SK-N-SH (cell line): ENCODE measurements around the gene CDH2. TPM values are rescaled to one million over a fixed set of nuclear protein-coding genes. Genes with fewer than 3 reads are reported as not detected.

Experiments
- CTCF ChIA-PET: fragments of 300-600, 350-600 bp; formaldehyde crosslinking; extraction: SDS; loops from one replicate; lab custom pipeline; 2021; lab: Yijun Ruan, JAX
- POLR2A ChIA-PET: fragments of 350-600 bp; sonication (Branson Sonifier 250); formaldehyde crosslinking; extraction: SDS; loops from one replicate; lab custom pipeline; 2020; ENCODE audit warnings: antibody characterized with exemption, inconsistent platforms; lab: Yijun Ruan, JAX
- DNase-seq: peaks from one replicate; pipeline ENCODE4 v3.0.0; 2012
- H2AFZ ChIP-seq: fragments of 200-600 bp; sonication (generic); 2 replicates; pipeline ENCODE4 v1.8.1; 2016; ENCODE audit warnings: antibody characterized with exemption, mild to moderate bottlenecking, low read depth
- H3F3A ChIP-seq: fragments of 200-600 bp; sonication (generic); replicated peaks from 2 replicates; pipeline ENCODE3; 2016; ENCODE audit warnings: antibody characterized with exemption, mild to moderate bottlenecking; ENCODE audit not compliant: insufficient read depth
- H3K27ac ChIP-seq, 2 experiments: fragments of 200-500 bp in 1 of 2; fragments of 200-600 bp in 1 of 2; sonication (Bioruptor generic) in 1 of 2; sonication (generic), shearing (Covaris generic) in 1 of 2; 2 replicates each; pipeline versions ENCODE4 v1.5.1 to v1.6.1; 2014 to 2016; ENCODE audit warnings: low read depth in 2 of 2, inconsistent platforms in 1 of 2, low read length in 1 of 2, mild to moderate bottlenecking in 1 of 2, mixed read lengths in 1 of 2
- H3K27me3 ChIP-seq: fragments of 200-600 bp; sonication (generic), shearing (Covaris generic); 2 replicates; pipeline ENCODE4 v1.6.1; 2016; ENCODE audit warnings: mixed run types; ENCODE audit not compliant: insufficient read depth
- H3K36me3 ChIP-seq, 2 experiments: fragments of 200-500 bp in 1 of 2; fragments of 200-600 bp in 1 of 2; sonication (Bioruptor generic) in 1 of 2; sonication (generic) in 1 of 2; replicated peaks in 1 of 2; 2 replicates each; pipeline versions ENCODE3 to v1.5.1; 2014 to 2016; ENCODE audit warnings: low read length in 1 of 2, mild to moderate bottlenecking in 1 of 2; ENCODE audit not compliant: insufficient read depth in 2 of 2, control insufficient read depth in 1 of 2
- H3K4me1 ChIP-seq, 2 experiments: fragments of 200-500 bp in 1 of 2; fragments of 200-600 bp in 1 of 2; sonication (Bioruptor generic) in 1 of 2; sonication (generic), shearing (Covaris generic) in 1 of 2; 2 replicates each; pipeline versions ENCODE4 v1.5.1 to v1.6.1; 2014 to 2016; ENCODE audit warnings: low read depth in 1 of 2, low read length in 1 of 2, mixed run types in 1 of 2; ENCODE audit not compliant: insufficient read depth in 2 of 2, control insufficient read depth in 1 of 2
- H3K4me2 ChIP-seq: fragments of 200-600 bp; sonication (generic), shearing (Covaris generic); 2 replicates; pipeline ENCODE4 v1.6.1; 2017; ENCODE audit warnings: mixed run types
- H3K4me3 ChIP-seq, 2 experiments: fragments of 200-500 bp in 1 of 2; fragments of 200-600 bp in 1 of 2; sonication (Bioruptor generic) in 1 of 2; sonication (generic), shearing (Covaris generic) in 1 of 2; 2 replicates each; pipeline versions ENCODE4 v1.5.1 to v1.8.1; 2014 to 2016; ENCODE audit warnings: low read depth in 2 of 2, inconsistent platforms in 1 of 2, low read length in 1 of 2, mild to moderate bottlenecking in 1 of 2, mixed read lengths in 1 of 2, moderate library complexity in 1 of 2
- H3K79me2 ChIP-seq: fragments of 200-600 bp; sonication (generic); 2 replicates; pipeline ENCODE4 v1.8.1; 2017; ENCODE audit warnings: mild to moderate bottlenecking; ENCODE audit not compliant: insufficient read depth
- H3K9ac ChIP-seq: fragments of 200-600 bp; sonication (generic); 2 replicates; pipeline ENCODE4 v1.6.1; 2017; ENCODE audit warnings: mixed run types
- H3K9me2 ChIP-seq: fragments of 200-600 bp; sonication (generic); 2 replicates; pipeline ENCODE4 v1.6.1; 2017; ENCODE audit warnings: mixed run types
- H3K9me3 ChIP-seq: fragments of 200-600 bp; sonication (generic); 2 replicates; pipeline ENCODE4 v1.6.1; 2017; ENCODE audit warnings: mixed run types, mild to moderate bottlenecking, moderate library complexity
- H4K20me1 ChIP-seq: fragments of 200-600 bp; sonication (generic); 2 replicates; pipeline ENCODE4 v1.6.1; 2017; ENCODE audit warnings: mild to moderate bottlenecking, mixed run types; ENCODE audit not compliant: insufficient read depth
- EZH2phosphoT487 ChIP-seq: fragments of 200-600 bp; sonication (generic); IDR thresholded peaks from 2 replicates; pipeline ENCODE4 v1.6.1; 2017; ENCODE audit warnings: low read depth, mixed run types, mild to moderate bottlenecking, antibody characterized with exemption, moderate library complexity, borderline replicate concordance
- FOXJ3 ChIP-seq: sonication (generic); formaldehyde crosslinking; IDR thresholded peaks from 2 replicates; pipeline ENCODE4 v1.5.1; 2020; ENCODE audit warnings: mild to moderate bottlenecking, missing genetic modification reagents
- FOXM1 ChIP-seq: IDR thresholded peaks from 2 replicates; pipeline ENCODE4 v1.4.0; 2012; ENCODE audit warnings: low read depth, mild to moderate bottlenecking
- GATA2 ChIP-seq: sonication (generic); formaldehyde crosslinking; IDR thresholded peaks from 2 replicates; pipeline ENCODE4 v1.5.0; 2020; ENCODE audit warnings: mild to moderate bottlenecking, missing genetic modification reagents
- MEF2A ChIP-seq: IDR thresholded peaks from 2 replicates; pipeline ENCODE4 v1.4.0; 2012; ENCODE audit warnings: low read depth, borderline replicate concordance
- MXI1 ChIP-seq: IDR thresholded peaks from 2 replicates; pipeline ENCODE4 v1.6.1; 2012; ENCODE audit warnings: mild to moderate bottlenecking, low read depth, low read length, improper control_type of control experiment
- NFIC ChIP-seq: IDR thresholded peaks from 2 replicates; pipeline ENCODE4 v1.4.0; 2012; ENCODE audit warnings: borderline replicate concordance
- POLR2AphosphoS5 ChIP-seq: IDR thresholded peaks from 2 replicates; pipeline ENCODE4 v1.6.1; 2012; ENCODE audit warnings: low read depth, low read length
- RCOR1 ChIP-seq: fragments of 150-350 bp; IDR thresholded peaks from 2 replicates; pipeline ENCODE4 v1.6.1; 2017; ENCODE audit warnings: antibody characterized with exemption, low read length
- RXRA ChIP-seq: IDR thresholded peaks from 2 replicates; pipeline ENCODE4 v1.4.0; 2012; ENCODE audit warnings: low read depth, mild to moderate bottlenecking, borderline replicate concordance
- SIN3A ChIP-seq: IDR thresholded peaks from 2 replicates; pipeline ENCODE4 v1.6.1; 2012; ENCODE audit warnings: low read depth, mild to moderate bottlenecking, low read length, moderate library complexity, borderline replicate concordance
- TCF12 ChIP-seq: IDR thresholded peaks from 2 replicates; pipeline ENCODE4 v1.4.0; 2012
- YY1 ChIP-seq: IDR thresholded peaks from 2 replicates; pipeline ENCODE4 v1.4.0; 2012; ENCODE audit warnings: low read depth, mild to moderate bottlenecking
- WGBS: methylation state at CpG from one replicate; pipeline ENCODE4 v1.1.6; 2017; ENCODE audit warnings: low lambda C conversion rate; 5-methylcytosine and 5-hydroxymethylcytosine counted together
- polyA plus RNA-seq, 3 experiments: library from polyadenylated mRNA; depleted of rRNA; stranded (reverse); fragments of >200 nt; gene quantifications; 2 replicates each; pipeline ENCODE4 v1.2.3, GENCODE V29; 2012
- TF ChIP-seq, protein P1 (sequence below): IDR thresholded peaks from 2 replicates; pipeline ENCODE4 v1.6.1; 2012; ENCODE audit warnings: mild to moderate bottlenecking, low read depth, low read length, moderate library complexity
- TF ChIP-seq, protein P2 (sequence below): IDR thresholded peaks from 2 replicates; pipeline ENCODE4; 2012
- TF ChIP-seq, protein P3 (sequence below): fragments of 150-350 bp; IDR thresholded peaks from 2 replicates; pipeline ENCODE4 v1.6.1; 2017; ENCODE audit warnings: antibody characterized with exemption, low read length, low read depth, borderline replicate concordance
- TF ChIP-seq, protein P4 (sequence below): fragments of 150-350 bp; IDR thresholded peaks from 2 replicates; pipeline ENCODE4 v1.6.1; 2016; ENCODE audit warnings: mild to moderate bottlenecking, low read depth, low read length
- TF ChIP-seq, protein P5 (sequence below): fragments of 200-600 bp; sonication (generic); IDR thresholded peaks from 2 replicates; pipeline ENCODE4 v1.6.1; 2017; ENCODE audit warnings: antibody characterized with exemption, mild to moderate bottlenecking, moderate library complexity

The CDH2 gene
- polyA plus RNA-seq, 1 of the 3 experiments (the other 2 are of a cell fraction) = 146 TPM

DNA sequence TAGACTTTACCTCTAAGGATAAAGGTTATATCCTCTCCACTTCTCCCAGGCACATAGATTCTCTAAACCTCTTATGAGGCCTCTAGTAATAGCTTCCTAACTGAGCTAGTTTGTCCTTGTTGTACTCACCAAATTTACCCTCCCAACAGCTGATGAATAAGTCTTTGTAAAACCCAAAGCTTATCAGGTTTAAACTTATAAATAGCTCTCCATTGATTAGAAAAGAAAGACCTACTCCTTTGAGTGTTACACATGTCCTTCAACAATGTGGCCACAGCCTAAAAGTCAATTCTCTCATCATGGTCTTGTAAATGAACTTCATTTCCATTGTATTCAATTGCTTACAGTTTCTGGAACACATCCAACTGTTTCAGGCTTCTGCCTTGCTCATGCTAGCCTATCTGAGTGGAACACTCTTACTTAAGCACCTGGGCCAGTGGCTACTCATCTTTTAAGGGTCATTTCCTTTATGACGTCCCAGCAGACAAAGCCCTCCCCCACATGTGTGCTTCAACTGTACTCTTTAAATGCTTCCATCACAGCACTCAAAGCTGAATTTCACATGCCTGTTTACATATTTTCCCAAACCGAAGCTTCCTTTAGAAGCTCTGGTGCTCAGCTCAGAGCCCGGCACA lies 131.6 kb downstream of the CDH2 start:
- peaks cover 7 to 14% of the 10 kb centered on the region in 2 experiments; a peak in 3 of 4 replicates for H3K4me1 ChIP-seq
- no peak for DNase-seq
- peak overlapping the region; percentile 34; the same call in 1 of the 2 replicates for H3K4me2 ChIP-seq
- WGBS = 73% methylated on average over 3 of the region's 3 CpGs
- no peak overlapping the region for H3K4me3 ChIP-seq
- ChIA-PET POLR2A (no interaction called here), CTCF (no interaction called here)
- no peak overlapping the region for H2AFZ ChIP-seq
- peaks cover 12% of the 10 kb centered on the region for H3F3A ChIP-seq
- no peaks in the 10 kb centered on the region for H3K9me2 ChIP-seq
- H3K9me3 ChIP-seq = no peaks in the 10 kb centered on the region
- H3K36me3 ChIP-seq = peaks cover 10 to 18% of the 10 kb centered on the region in 2 experiments
- H4K20me1 ChIP-seq = peaks cover 34% of the 10 kb centered on the region
- H3K9ac ChIP-seq = no peak overlapping the region
- H3K27me3 ChIP-seq = no peaks in the 10 kb centered on the region
- H3K79me2 ChIP-seq = peaks cover 98% of the 10 kb centered on the region
- peak overlapping the region in 1 of 2 experiments; percentile 59; a peak in 2 of 4 replicates for H3K27ac ChIP-seq
- TF ChIP-seq GATA2 (CRISPR knock-in tag) (no peak), FOXJ3 (no peak), NFIC (peak; percentile 17; the same call in 1 of the 2 replicates), MEF2A (no peak)
- TF ChIP-seq, protein P1, sequence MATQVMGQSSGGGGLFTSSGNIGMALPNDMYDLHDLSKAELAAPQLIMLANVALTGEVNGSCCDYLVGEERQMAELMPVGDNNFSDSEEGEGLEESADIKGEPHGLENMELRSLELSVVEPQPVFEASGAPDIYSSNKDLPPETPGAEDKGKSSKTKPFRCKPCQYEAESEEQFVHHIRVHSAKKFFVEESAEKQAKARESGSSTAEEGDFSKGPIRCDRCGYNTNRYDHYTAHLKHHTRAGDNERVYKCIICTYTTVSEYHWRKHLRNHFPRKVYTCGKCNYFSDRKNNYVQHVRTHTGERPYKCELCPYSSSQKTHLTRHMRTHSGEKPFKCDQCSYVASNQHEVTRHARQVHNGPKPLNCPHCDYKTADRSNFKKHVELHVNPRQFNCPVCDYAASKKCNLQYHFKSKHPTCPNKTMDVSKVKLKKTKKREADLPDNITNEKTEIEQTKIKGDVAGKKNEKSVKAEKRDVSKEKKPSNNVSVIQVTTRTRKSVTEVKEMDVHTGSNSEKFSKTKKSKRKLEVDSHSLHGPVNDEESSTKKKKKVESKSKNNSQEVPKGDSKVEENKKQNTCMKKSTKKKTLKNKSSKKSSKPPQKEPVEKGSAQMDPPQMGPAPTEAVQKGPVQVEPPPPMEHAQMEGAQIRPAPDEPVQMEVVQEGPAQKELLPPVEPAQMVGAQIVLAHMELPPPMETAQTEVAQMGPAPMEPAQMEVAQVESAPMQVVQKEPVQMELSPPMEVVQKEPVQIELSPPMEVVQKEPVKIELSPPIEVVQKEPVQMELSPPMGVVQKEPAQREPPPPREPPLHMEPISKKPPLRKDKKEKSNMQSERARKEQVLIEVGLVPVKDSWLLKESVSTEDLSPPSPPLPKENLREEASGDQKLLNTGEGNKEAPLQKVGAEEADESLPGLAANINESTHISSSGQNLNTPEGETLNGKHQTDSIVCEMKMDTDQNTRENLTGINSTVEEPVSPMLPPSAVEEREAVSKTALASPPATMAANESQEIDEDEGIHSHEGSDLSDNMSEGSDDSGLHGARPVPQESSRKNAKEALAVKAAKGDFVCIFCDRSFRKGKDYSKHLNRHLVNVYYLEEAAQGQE = peak; percentile 52; the same call in 1 of the 2 replicates

DNA sequence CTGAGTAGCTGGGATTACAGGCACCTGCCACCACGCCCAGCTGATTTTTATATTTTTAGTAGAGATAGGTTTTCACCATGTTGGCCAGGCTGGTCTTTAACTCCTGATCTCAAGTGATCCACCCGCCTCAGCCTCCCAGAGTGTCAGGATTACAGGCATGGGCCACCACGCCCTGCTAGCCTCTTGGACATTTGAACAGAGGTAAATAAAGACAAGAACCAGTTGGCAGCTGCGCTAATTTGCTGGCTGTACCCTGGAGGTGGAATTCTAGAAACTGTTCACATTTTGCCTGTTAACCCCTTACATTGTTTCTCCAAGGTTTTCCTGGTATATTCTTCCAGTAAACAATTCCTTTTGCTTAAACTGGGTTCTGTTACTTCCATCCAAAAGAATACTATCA lies 132.9 kb downstream of the CDH2 start:
- Histone ChIP-seq H3K9me2 (no peaks in the 10 kb centered on the region), H3K27me3 (no peaks in the 10 kb centered on the region), H3K9me3 (no peaks in the 10 kb centered on the region), H3F3A (peaks cover 11% of the 10 kb centered on the region), H4K20me1 (peaks cover 45% of the 10 kb centered on the region), H2AFZ (no peak overlapping the region), H3K36me3 (peaks cover under 1 to 21% of the 10 kb centered on the region in 2 experiments), H3K27ac (peak overlapping the region in 1 of 2 experiments; percentile 6; a peak in 1 of 4 replicates), H3K4me1 (peaks cover 13 to 14% of the 10 kb centered on the region in 2 experiments; a peak in 3 of 4 replicates), H3K9ac (no peak overlapping the region), H3K4me2 (no peak overlapping the region), H3K4me3 (no peak overlapping the region), H3K79me2 (peaks cover 98% of the 10 kb centered on the region)
- POLR2A ChIA-PET = no interaction called here
- DNase-seq = no peak
- 79% methylated on average over 4 of the region's 4 CpGs for WGBS
- CTCF ChIA-PET = interaction anchor here (1.3 to 1.8 kb wide), 3 partner anchors 21 to 31 kb away, joined by 3 to 4 read pairs (median 4); no protein-coding TSS in a partner anchor
- TF ChIP-seq, protein P2, sequence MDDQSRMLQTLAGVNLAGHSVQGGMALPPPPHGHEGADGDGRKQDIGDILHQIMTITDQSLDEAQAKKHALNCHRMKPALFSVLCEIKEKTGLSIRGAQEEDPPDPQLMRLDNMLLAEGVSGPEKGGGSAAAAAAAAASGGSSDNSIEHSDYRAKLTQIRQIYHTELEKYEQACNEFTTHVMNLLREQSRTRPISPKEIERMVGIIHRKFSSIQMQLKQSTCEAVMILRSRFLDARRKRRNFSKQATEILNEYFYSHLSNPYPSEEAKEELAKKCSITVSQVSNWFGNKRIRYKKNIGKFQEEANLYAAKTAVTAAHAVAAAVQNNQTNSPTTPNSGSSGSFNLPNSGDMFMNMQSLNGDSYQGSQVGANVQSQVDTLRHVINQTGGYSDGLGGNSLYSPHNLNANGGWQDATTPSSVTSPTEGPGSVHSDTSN = no peak
- no peak for TF ChIP-seq FOXM1
- TF ChIP-seq POLR2AphosphoS5 = no peak
- no peak for TF ChIP-seq TCF12
- TF ChIP-seq YY1 = no peak
- no peak for TF ChIP-seq RCOR1
- TF ChIP-seq, protein P3, sequence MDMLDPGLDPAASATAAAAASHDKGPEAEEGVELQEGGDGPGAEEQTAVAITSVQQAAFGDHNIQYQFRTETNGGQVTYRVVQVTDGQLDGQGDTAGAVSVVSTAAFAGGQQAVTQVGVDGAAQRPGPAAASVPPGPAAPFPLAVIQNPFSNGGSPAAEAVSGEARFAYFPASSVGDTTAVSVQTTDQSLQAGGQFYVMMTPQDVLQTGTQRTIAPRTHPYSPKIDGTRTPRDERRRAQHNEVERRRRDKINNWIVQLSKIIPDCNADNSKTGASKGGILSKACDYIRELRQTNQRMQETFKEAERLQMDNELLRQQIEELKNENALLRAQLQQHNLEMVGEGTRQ = no peak
- no peak for TF ChIP-seq EZH2phosphoT487
- TF ChIP-seq, protein P4, sequence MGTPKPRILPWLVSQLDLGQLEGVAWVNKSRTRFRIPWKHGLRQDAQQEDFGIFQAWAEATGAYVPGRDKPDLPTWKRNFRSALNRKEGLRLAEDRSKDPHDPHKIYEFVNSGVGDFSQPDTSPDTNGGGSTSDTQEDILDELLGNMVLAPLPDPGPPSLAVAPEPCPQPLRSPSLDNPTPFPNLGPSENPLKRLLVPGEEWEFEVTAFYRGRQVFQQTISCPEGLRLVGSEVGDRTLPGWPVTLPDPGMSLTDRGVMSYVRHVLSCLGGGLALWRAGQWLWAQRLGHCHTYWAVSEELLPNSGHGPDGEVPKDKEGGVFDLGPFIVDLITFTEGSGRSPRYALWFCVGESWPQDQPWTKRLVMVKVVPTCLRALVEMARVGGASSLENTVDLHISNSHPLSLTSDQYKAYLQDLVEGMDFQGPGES = no peak
- TF ChIP-seq SIN3A = no peak
- TF ChIP-seq MEF2A = no peak
- no peak for TF ChIP-seq RXRA
- no peak for TF ChIP-seq MXI1
- TF ChIP-seq, protein P5, sequence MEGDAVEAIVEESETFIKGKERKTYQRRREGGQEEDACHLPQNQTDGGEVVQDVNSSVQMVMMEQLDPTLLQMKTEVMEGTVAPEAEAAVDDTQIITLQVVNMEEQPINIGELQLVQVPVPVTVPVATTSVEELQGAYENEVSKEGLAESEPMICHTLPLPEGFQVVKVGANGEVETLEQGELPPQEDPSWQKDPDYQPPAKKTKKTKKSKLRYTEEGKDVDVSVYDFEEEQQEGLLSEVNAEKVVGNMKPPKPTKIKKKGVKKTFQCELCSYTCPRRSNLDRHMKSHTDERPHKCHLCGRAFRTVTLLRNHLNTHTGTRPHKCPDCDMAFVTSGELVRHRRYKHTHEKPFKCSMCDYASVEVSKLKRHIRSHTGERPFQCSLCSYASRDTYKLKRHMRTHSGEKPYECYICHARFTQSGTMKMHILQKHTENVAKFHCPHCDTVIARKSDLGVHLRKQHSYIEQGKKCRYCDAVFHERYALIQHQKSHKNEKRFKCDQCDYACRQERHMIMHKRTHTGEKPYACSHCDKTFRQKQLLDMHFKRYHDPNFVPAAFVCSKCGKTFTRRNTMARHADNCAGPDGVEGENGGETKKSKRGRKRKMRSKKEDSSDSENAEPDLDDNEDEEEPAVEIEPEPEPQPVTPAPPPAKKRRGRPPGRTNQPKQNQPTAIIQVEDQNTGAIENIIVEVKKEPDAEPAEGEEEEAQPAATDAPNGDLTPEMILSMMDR = no peak
